A673 (cell line): Measurements from ENCODE around the gene CDK5RAP2. TPM values are rescaled to one million over a fixed set of nuclear protein-coding genes. Genes with fewer than 3 reads are reported as not detected.

Experiments
- BruUV-seq: library from RNA; stranded (reverse); fragments of 400-500 nt; replicated peaks from 2 replicates; lab custom pipeline; 2021; lab: Mats Ljungman, UMichigan
- CTCF ChIA-PET: fragments of 300-600 bp; sonication (Branson Sonifier 250); formaldehyde crosslinking; loops from one replicate; lab custom pipeline; 2022; ENCODE audit warnings: antibody characterized with exemption; lab: Charles Lee
- POLR2A ChIA-PET: fragments of 300-600 bp; sonication (Branson Sonifier 250); formaldehyde crosslinking; loops from one replicate; lab custom pipeline; 2022; ENCODE audit warnings: antibody characterized with exemption; ENCODE audit not compliant: low non-redundant PET; lab: Charles Lee
- DNase-seq: peaks from one replicate; pipeline ENCODE4 v3.0.0-alpha.2; 2015; ENCODE audit warnings: low spot score
- H3K27ac ChIP-seq: fragments of 200-600 bp; sonication (generic); 2 replicates; pipeline ENCODE4 v1.5.1; 2016; ENCODE audit warnings: mixed run types, low read depth, mild to moderate bottlenecking, mixed read lengths, antibody characterized with exemption, low read length; ENCODE audit not compliant: poor library complexity, severe bottlenecking
- H3K27me3 ChIP-seq: fragments of 200-600 bp; sonication (generic); replicated peaks from 2 replicates; pipeline ENCODE4 v1.6.1; 2017; ENCODE audit warnings: mixed run types, low read depth, mild to moderate bottlenecking, mixed read lengths, antibody characterized with exemption, low read length; ENCODE audit not compliant: insufficient read depth, poor library complexity
- H3K36me3 ChIP-seq: fragments of 200-600 bp; sonication (generic); 2 replicates; pipeline ENCODE4 v1.6.1; 2016; ENCODE audit warnings: mixed run types, mild to moderate bottlenecking, mixed read lengths, antibody characterized with exemption, low read length; ENCODE audit not compliant: insufficient read depth, poor library complexity, severe bottlenecking
- H3K4me1 ChIP-seq: fragments of 200-600 bp; sonication (generic); 2 replicates; pipeline ENCODE4 v1.6.1; 2017; ENCODE audit warnings: mixed run types, mild to moderate bottlenecking, mixed read lengths, antibody characterized with exemption, low read length; ENCODE audit not compliant: insufficient read depth, poor library complexity, severe bottlenecking
- H3K4me3 ChIP-seq: fragments of 200-600 bp; sonication (generic); 2 replicates; pipeline ENCODE4 v1.5.1; 2016; ENCODE audit warnings: low read depth, mixed run types, mild to moderate bottlenecking, mixed read lengths, low read length; ENCODE audit not compliant: poor library complexity, severe bottlenecking
- H3K9me3 ChIP-seq: fragments of 200-600 bp; sonication (generic); 2 replicates; pipeline ENCODE4 v1.6.1; 2016; ENCODE audit warnings: mixed run types, low read depth, mild to moderate bottlenecking, mixed read lengths, antibody characterized with exemption, low read length; ENCODE audit not compliant: poor library complexity, severe bottlenecking
- CTCF ChIP-seq: fragments of 300-800, 200-600 bp; sonication (generic); conservative IDR thresholded peaks from 2 replicates; pipeline ENCODE4 v1.5.1; 2017; ENCODE audit warnings: low read depth, mild to moderate bottlenecking, antibody characterized with exemption, low read length, moderate library complexity, mixed read lengths
- EZH2 ChIP-seq: fragments of 200-600 bp; sonication (generic); IDR thresholded peaks from 2 replicates; pipeline ENCODE4 v1.6.1; 2017; ENCODE audit warnings: borderline replicate concordance, low read depth, mild to moderate bottlenecking, mixed read lengths, antibody characterized with exemption, low read length; ENCODE audit not compliant: poor library complexity, severe bottlenecking
- intact Hi-C: fragments of 100-400 bp; cut with micrococcal nuclease; formaldehyde crosslinking; loops from one replicate; pipeline ENCODE4 v1.10.0; 2022; ENCODE audit not compliant: unreplicated experiment
- total RNA-seq: library from RNA; stranded (reverse); gene quantifications from 2 replicates; pipeline ENCODE4 v1.2.3, GENCODE V29; 2021

Gene CDK5RAP2
- total RNA-seq, 1 experiment from 2014 or later = 94.5 TPM

- Histone ChIP-seq H3K36me3 (no peaks in the 10 kb centered on the region), H3K9me3 (no peaks in the 10 kb centered on the region), H3K27me3 (no peaks in the 10 kb centered on the region), H3K4me1 (no peaks in the 10 kb centered on the region), H3K27ac (no peak overlapping the region), H3K4me3 (no peak overlapping the region)
- intact Hi-C loops = no loop called here
- POLR2A ChIA-PET = no interaction called here
- DNase-seq = no peak
- TF ChIP-seq CTCF (no peak), EZH2 (no peak)
- BruUV-seq = no TSS peak
- CTCF ChIA-PET = no interaction called here
Measured at GRCh38 chr9:120593250-120593954, 13.4 kb upstream of the CDK5RAP2 start.

GRCh38 chr9:120592210-120592609, 12.2 kb upstream of the CDK5RAP2 start:
- POLR2A ChIA-PET = no interaction called here
- CTCF ChIA-PET = no interaction called here
- no peaks in the 10 kb centered on the region for H3K27me3 ChIP-seq
- no peak overlapping the region for H3K27ac ChIP-seq
- H3K4me1 ChIP-seq = no peaks in the 10 kb centered on the region
- intact Hi-C loops = no loop called here
- no TSS peak for BruUV-seq
- DNase-seq = no peak
- TF ChIP-seq CTCF = no peak
- TF ChIP-seq EZH2 = no peak
- H3K36me3 ChIP-seq = no peaks in the 10 kb centered on the region
- no peaks in the 10 kb centered on the region for H3K9me3 ChIP-seq
- no peak overlapping the region for H3K4me3 ChIP-seq

GRCh38 chr9:120587328-120587727, 7.4 kb upstream of the CDK5RAP2 start:
- Histone ChIP-seq H3K9me3 (no peaks in the 10 kb centered on the region), H3K4me1 (peaks cover 8% of the 10 kb centered on the region), H3K27ac (no peak overlapping the region), H3K27me3 (no peaks in the 10 kb centered on the region), H3K4me3 (no peak overlapping the region), H3K36me3 (no peaks in the 10 kb centered on the region)
- intact Hi-C loops = no loop called here
- TF ChIP-seq EZH2 (no peak), CTCF (no peak)
- DNase-seq = no peak
- CTCF ChIA-PET = no interaction called here
- BruUV-seq = no TSS peak
- POLR2A ChIA-PET = no interaction called here
